Brain microvascular endothelial cell (primary cell): ENCODE measurements around the gene PIP5K1A.

Experiments used
- DNase-seq: peaks from one replicate; pipeline ENCODE4 v3.0.0-alpha.2; 2020
- H3K27ac ChIP-seq: fragments of 250-450 bp; sonication (Bioruptor Pico); 2 replicates; pipeline ENCODE4 v1.5.1; 2020; ENCODE audit warnings: mild to moderate bottlenecking, moderate library complexity
- H3K27me3 ChIP-seq: fragments of 250-450 bp; sonication (Bioruptor Pico); replicated peaks from 2 replicates; pipeline ENCODE4 v1.5.1; 2020; ENCODE audit warnings: mild to moderate bottlenecking
- H3K36me3 ChIP-seq: fragments of 250-450 bp; sonication (Bioruptor Pico); replicated peaks from 2 replicates; pipeline ENCODE4 v1.5.1; 2020; ENCODE audit warnings: mild to moderate bottlenecking
- H3K4me3 ChIP-seq: 2 replicates; pipeline ENCODE4 v1.5.1; 2011; ENCODE audit warnings: low read depth, mild to moderate bottlenecking, control low read depth, low read length, moderate library complexity
- CTCF ChIP-seq: IDR thresholded peaks from 2 replicates; pipeline ENCODE4 v1.5.1; 2011; ENCODE audit warnings: low read depth, mild to moderate bottlenecking, moderate library complexity, low read length, control low read depth, inconsistent platforms; ENCODE audit errors: missing control alignments
- in situ Hi-C: cut with HindIII; loops from 2 replicates; pipeline ENCODE4 v1.10.0; 2017; ENCODE audit warnings: low sequenced_read_pairs, low pct_ligation_motif_present

PIP5K1A gene

DNA sequence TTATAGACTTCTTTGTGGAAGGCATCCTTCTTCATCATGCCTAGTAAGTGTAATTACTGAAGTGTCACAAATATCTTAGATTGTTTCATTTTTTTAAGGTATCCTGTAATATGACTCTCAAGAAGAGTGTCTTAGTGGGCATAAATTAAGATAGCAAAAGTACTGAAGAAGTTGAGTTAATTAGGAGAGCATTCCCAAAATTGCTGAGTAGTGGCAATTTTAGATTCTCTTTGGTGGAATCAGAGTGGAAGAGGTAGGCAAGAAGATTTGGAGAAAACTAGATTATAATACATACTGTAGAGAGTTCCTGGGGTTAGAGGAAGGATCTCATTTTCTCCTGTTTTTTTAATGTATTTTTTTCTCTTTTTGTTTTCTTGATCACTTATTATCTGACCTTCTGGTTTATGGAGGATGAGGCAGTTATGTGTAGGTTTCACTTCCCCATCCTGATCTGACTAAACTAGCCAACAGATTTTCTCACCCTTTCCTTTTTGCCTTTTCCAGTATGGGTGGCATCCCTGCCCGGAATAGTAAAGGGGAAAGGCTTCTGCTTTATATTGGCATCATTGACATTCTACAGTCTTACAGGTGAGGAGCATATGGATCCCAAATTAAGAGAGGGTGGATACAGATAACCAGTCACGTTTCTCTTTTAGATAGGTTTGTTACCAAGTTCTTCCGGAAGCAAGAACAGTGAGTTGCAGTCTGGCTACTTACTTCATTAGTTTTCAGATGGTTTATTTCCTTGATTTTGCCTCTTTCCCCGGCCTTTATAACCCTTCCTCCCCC lies 39.5 kb downstream of the PIP5K1A start:
- H3K4me3 ChIP-seq = no peak overlapping the region
- DNase-seq = no peak
- in situ Hi-C loops = no loop called here
- peak overlapping the region; percentile 65 for H3K27ac ChIP-seq
- no peaks in the 10 kb centered on the region for H3K27me3 ChIP-seq
- TF ChIP-seq CTCF = no peak
- peaks cover 95% of the 10 kb centered on the region for H3K36me3 ChIP-seq

DNA sequence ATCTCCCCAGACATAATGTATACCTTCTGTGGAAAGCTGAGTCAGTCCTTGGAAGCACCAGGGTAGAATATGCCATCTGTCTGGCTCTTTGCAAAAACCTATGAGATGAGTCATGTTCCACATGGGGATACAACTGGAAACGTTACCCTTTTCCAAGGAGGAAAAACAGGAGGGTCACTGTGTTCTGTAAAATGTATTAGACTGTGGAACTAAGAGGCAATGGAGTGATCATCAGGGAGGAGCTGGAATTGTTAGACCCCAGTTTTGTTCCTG lies 40.1 kb downstream of the PIP5K1A start:
- in situ Hi-C loops = no loop called here
- no peak for TF ChIP-seq CTCF
- H3K27me3 ChIP-seq = no peaks in the 10 kb centered on the region
- no peak overlapping the region for H3K4me3 ChIP-seq
- peak overlapping the region; percentile 65 for H3K27ac ChIP-seq
- DNase-seq = peak; percentile 58
- H3K36me3 ChIP-seq = peaks cover 95% of the 10 kb centered on the region

DNA sequence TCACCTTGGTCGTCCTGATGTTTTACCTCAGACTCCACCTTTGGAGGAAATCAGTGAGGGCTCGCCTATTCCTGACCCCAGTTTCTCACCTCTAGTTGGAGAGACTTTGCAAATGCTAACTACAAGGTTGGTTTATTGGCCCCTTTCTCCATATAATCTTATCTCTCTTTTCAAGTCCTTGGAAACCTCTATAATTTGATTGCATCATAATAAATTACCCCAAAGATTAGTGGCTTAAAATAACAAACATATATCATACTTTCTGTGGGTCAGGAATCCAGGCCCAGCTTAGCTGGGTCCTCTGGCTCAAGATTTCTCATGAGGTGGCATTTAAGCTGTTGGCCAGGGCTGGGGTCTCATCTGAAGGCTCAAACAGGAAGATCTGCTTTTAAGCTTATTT lies 44.1 kb downstream of the PIP5K1A start:
- Histone ChIP-seq H3K36me3 (peaks cover 90% of the 10 kb centered on the region), H3K4me3 (no peak overlapping the region), H3K27ac (no peak overlapping the region), H3K27me3 (no peaks in the 10 kb centered on the region)
- in situ Hi-C loops = no loop called here
- TF ChIP-seq CTCF = no peak
- no peak for DNase-seq

- in situ Hi-C loops = no loop called here
These were observed 45.4 kb downstream of the PIP5K1A start for GRCh38 chr1:151243683-151244216.

GRCh38 chr1:151246786-151247185 lies 48.4 kb downstream of the PIP5K1A start:
- DNase-seq = no peak
- in situ Hi-C loops = no loop called here
- H3K27ac ChIP-seq = no peak overlapping the region
- TF ChIP-seq CTCF = no peak
- peaks cover 77% of the 10 kb centered on the region for H3K36me3 ChIP-seq
- H3K27me3 ChIP-seq = no peaks in the 10 kb centered on the region
- no peak overlapping the region for H3K4me3 ChIP-seq

More at GRCh38 chr1:151243683-151244216, 45.4 kb downstream of the PIP5K1A start:
- Histone ChIP-seq H3K4me3 (no peak overlapping the region), H3K27me3 (no peaks in the 10 kb centered on the region), H3K27ac (no peak overlapping the region), H3K36me3 (peaks cover 90% of the 10 kb centered on the region)
- TF ChIP-seq CTCF = no peak
- no peak for DNase-seq
